ENCODE data around the gene CEACAM8.

DNA sequence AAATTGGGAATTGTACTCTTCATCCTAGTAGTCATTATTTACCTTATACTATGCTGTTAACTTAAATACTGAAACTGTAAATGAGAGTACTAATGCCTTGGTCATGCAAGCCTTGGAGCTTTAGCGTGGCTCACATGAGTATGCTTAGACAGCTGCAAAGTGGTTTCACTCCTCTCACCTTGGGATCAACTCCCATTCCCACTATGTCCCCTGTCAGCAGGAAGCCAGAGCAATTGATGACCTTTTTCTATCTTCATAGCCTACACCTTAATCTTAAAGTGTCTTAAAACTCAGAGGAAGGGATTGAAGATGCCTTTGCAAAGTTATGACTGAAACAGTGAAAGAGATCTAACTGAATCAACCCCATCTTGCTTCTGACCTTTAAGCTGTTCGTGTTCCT is 33.2 kb upstream of the CEACAM8 start:
- TF ChIP-seq, protein P1, sequence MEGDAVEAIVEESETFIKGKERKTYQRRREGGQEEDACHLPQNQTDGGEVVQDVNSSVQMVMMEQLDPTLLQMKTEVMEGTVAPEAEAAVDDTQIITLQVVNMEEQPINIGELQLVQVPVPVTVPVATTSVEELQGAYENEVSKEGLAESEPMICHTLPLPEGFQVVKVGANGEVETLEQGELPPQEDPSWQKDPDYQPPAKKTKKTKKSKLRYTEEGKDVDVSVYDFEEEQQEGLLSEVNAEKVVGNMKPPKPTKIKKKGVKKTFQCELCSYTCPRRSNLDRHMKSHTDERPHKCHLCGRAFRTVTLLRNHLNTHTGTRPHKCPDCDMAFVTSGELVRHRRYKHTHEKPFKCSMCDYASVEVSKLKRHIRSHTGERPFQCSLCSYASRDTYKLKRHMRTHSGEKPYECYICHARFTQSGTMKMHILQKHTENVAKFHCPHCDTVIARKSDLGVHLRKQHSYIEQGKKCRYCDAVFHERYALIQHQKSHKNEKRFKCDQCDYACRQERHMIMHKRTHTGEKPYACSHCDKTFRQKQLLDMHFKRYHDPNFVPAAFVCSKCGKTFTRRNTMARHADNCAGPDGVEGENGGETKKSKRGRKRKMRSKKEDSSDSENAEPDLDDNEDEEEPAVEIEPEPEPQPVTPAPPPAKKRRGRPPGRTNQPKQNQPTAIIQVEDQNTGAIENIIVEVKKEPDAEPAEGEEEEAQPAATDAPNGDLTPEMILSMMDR (IDR thresholded peaks at IDR 0.05; ENCODE audit: low read depth, low read length, poor library complexity, severe bottlenecking) = no peak
- TF ChIP-seq EZH2phosphoT487 (IDR thresholded peaks at IDR 0.05; ENCODE audit: borderline replicate concordance, low read length) = no peak

Data from DOHH2 (cell line).